Measurements from ENCODE around the gene ARL16. TPM values are rescaled to one million over a fixed set of nuclear protein-coding genes. Genes with fewer than 3 reads are reported as not detected.

The ARL16 gene
- total and polyA plus RNA-seq, 10 donors: 22.5 to 93.5 (median 31.9) TPM

- WGBS, 5 donors: 37 to 53% (median 45%) methylated on average over 10 to 30 of the region's 30 CpGs
- TF ChIP-seq CTCF (IDR thresholded peaks at IDR 0.05 in 8 of 11, conservative IDR thresholded peaks at IDR 0.05 in 3 of 11) (no peak), POLR2AphosphoS5 (IDR thresholded peaks at IDR 0.05) (no peak), POLR2A (IDR thresholded peaks at IDR 0.05) (no peak)
- H3K27me3 ChIP-seq (replicated peaks in 1 of 7): no peaks in the 10 kb centered on the region
- no peaks in the 10 kb centered on the region for H3K9me3 ChIP-seq
- no peak for DNase-seq
- H3K36me3 ChIP-seq: peaks cover 0 to 44% (median 27%) of the 10 kb centered on the region in 6 donors
- peak overlapping the region; percentile 86 to 100 (median 96) for H3K4me3 ChIP-seq
- peaks cover 18 to 80% (median 40%) of the 10 kb centered on the region in 6 donors for H3K4me1 ChIP-seq
- intact Hi-C loops (cut with DNase I; ENCODE audit: low total_unique reads): no loop called here
- H3K27ac ChIP-seq: peak overlapping the region; percentile 93 to 97 (median 96)
These were observed 18.1 kb downstream of the ARL16 start for GRCh38 chr17:81665205-81666091.

- peak in 2 of 3 donors; percentile 16 to 43 for TF ChIP-seq POLR2AphosphoS5 (IDR thresholded peaks at IDR 0.05)
- no peak for TF ChIP-seq CTCF (IDR thresholded peaks at IDR 0.05 in 8 of 11, conservative IDR thresholded peaks at IDR 0.05 in 3 of 11)
- TF ChIP-seq POLR2A (IDR thresholded peaks at IDR 0.05): no peak
- Histone ChIP-seq H3K4me3 (no peak overlapping the region), H3K27me3 (replicated peaks in 1 of 7) (no peaks in the 10 kb centered on the region), H3K4me1 (peaks cover 18 to 66% (median 38%) of the 10 kb centered on the region in 6 donors), H3K9me3 (no peaks in the 10 kb centered on the region), H3K36me3 (peaks cover 0 to 30% (median 13%) of the 10 kb centered on the region in 6 donors), H3K27ac (peak overlapping the region in 2 of 8 donors; percentile 62 to 67)
- DNase-seq: no peak
- intact Hi-C loops (cut with DNase I; ENCODE audit: low total_unique reads): no loop called here
- WGBS, 5 donors: 74 to 93% (median 89%) methylated on average over 6 to 7 of the region's 7 CpGs
These were observed 19.5 kb downstream of the ARL16 start for GRCh38 chr17:81664051-81664470.

- no peaks in the 10 kb centered on the region for H3K27me3 ChIP-seq (replicated peaks in 1 of 7)
- peaks cover 0 to 16% (median 6%) of the 10 kb centered on the region in 6 donors for H3K36me3 ChIP-seq
- intact Hi-C loops (cut with DNase I; ENCODE audit: low total_unique reads): no loop called here
- H3K4me3 ChIP-seq: no peak overlapping the region
- TF ChIP-seq CTCF (IDR thresholded peaks at IDR 0.05 in 8 of 11, conservative IDR thresholded peaks at IDR 0.05 in 3 of 11) (no peak), POLR2A (IDR thresholded peaks at IDR 0.05) (no peak), POLR2AphosphoS5 (IDR thresholded peaks at IDR 0.05) (no peak)
- H3K27ac ChIP-seq: no peak overlapping the region
- peaks cover 9 to 48% (median 20%) of the 10 kb centered on the region in 6 donors for H3K4me1 ChIP-seq
- 91 to 97% (median 93%) methylated on average over 4 of the region's 4 CpGs for WGBS, 5 donors
- no peak for DNase-seq
- H3K9me3 ChIP-seq: no peaks in the 10 kb centered on the region
These were observed 21.6 kb downstream of the ARL16 start for GRCh38 chr17:81662002-81662401.

- Histone ChIP-seq H3K4me3 (no peak overlapping the region), H3K4me1 (peaks cover 6 to 52% (median 12%) of the 10 kb centered on the region in 6 donors), H3K9me3 (no peaks in the 10 kb centered on the region), H3K36me3 (peaks cover 0 to 16% (median 6%) of the 10 kb centered on the region in 6 donors), H3K27ac (no peak overlapping the region), H3K27me3 (replicated peaks in 1 of 7) (peaks cover 0 to 2% (median 0%) of the 10 kb centered on the region in 7 donors)
- 91 to 96% (median 95%) methylated on average over 9 of the region's 9 CpGs for WGBS, 5 donors
- intact Hi-C loops (cut with DNase I; ENCODE audit: low total_unique reads): no loop called here
- TF ChIP-seq CTCF (IDR thresholded peaks at IDR 0.05 in 8 of 11, conservative IDR thresholded peaks at IDR 0.05 in 3 of 11) (no peak), POLR2AphosphoS5 (IDR thresholded peaks at IDR 0.05) (no peak)
- no peak for DNase-seq
These were observed 23.2 kb downstream of the ARL16 start for GRCh38 chr17:81660441-81660840.

Data from spleen (tissue), 11 donors.